ENCODE measurements around the gene SLCO1A2.

Gene SLCO1A2

GRCh38 chr12:21328578-21328977 lies 6.1 kb downstream of the SLCO1A2 start:
- DNase-seq = no peak

DNA sequence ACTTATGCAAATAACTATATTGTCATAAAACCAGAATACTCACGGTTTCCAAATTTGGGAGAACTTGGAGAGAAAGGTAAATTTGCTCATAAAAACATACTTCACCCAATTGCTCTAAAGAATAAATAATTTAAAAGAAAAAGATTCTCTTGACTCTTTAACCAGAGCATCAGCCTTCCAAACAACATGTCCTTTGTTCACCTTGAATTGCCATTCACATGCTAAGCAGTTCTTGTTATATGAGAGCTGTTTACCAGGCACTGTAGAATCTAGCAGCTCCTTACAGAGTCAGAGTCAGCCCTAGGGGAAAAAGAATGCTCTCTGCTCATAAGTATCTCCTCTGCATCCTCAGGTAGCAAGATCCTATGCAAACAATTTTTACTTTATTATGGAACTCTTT lies 10.2 kb downstream of the SLCO1A2 start:
- no peak for DNase-seq

GRCh38 chr12:21323736-21324135 lies 11.0 kb downstream of the SLCO1A2 start:
- no peak for DNase-seq

- no peak for DNase-seq
Observed at GRCh38 chr12:21308785-21309184, 25.9 kb downstream of the SLCO1A2 start.

- DNase-seq = no peak
Observed at GRCh38 chr12:21305661-21306060, 29.1 kb downstream of the SLCO1A2 start.

DNA sequence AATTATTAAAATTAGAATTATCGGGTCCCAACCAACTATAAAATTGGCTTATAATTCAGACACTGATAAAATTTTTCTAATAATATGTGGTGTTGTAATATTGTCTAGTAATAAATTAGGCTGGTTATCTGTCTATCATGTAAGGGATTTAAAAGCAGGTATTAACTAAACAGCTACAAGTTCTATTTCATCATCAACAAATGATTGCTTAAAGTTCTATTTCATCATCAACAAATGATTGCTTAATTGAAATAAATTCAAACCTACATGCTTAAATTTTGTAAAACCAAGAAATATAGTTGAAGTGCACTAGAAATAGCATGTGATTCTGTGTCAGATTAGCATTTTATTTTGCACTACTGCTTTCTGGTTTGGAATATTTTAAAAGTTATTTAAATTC lies 34.1 kb downstream of the SLCO1A2 start:
- DNase-seq = no peak

GRCh38 chr12:21296751-21297406 lies 37.8 kb downstream of the SLCO1A2 start:
- DNase-seq = no peak

GRCh38 chr12:21296348-21296747 lies 38.4 kb downstream of the SLCO1A2 start:
- no peak for DNase-seq

DNA sequence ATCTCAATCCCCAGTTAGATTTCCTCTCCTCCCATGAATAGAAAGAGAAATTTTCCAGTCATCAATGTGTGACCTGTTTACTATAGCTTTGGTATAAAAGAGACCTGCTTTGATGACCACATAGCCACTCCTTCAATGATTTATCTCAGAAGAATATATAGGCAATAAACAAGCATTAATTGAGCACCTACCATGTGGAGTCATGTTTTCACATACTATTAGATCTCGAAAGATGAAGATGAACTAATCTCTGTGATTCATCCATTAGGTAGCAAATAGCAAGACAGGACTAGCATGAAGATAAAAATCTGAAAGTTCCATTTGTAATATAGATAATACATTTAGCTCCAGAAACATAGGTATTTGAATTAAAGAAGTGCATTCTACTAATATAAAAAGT lies 40.5 kb downstream of the SLCO1A2 start:
- no peak for DNase-seq

GRCh38 chr12:21292111-21292510 lies 42.6 kb downstream of the SLCO1A2 start:
- DNase-seq = no peak

DNA sequence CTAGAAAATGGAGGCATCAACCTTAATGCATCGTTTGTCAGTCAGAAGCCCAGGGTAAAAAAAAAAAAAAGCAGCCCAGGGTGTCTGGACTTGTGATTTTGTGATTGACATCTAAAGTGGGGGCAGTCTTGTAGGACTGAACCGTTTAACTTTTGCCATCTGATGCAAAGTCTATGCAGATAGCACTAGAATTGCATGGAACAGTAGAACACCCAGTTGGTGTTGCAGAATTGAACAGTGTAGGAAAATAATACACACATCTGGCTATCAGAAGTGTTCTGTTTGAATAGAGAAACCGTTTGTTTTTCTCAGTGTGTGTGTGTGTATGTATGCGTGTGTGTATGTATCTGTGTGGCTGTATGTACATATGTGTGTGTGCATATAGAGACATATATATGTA lies 45.0 kb downstream of the SLCO1A2 start:
- DNase-seq = no peak

- DNase-seq = no peak
Observed at GRCh38 chr12:21276826-21277225, 57.9 kb downstream of the SLCO1A2 start.

DNA sequence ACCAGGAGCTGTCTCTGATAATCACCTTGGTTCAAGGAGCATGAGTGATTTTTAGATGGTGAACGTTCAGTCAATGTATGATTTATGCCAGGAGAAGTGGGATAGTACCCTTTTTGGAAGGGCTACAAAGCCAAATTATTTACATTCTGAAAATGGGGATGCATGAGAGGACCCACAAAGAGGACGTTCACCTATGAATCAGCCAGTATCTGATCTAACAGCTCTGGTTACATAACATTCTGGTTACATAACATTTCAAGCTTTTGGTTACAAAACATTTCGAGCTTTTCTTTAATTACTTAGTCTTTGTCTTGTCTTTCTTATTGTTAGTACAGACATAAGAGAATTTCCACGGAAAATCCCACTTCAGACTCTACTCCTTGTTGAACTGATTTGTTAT lies 68.8 kb downstream of the SLCO1A2 start:
- DNase-seq = no peak

GRCh38 chr12:21264232-21264631 lies 70.5 kb downstream of the SLCO1A2 start:
- DNase-seq = no peak

- no peak for DNase-seq
Observed at GRCh38 chr12:21257172-21257571, 77.5 kb downstream of the SLCO1A2 start.

DNA sequence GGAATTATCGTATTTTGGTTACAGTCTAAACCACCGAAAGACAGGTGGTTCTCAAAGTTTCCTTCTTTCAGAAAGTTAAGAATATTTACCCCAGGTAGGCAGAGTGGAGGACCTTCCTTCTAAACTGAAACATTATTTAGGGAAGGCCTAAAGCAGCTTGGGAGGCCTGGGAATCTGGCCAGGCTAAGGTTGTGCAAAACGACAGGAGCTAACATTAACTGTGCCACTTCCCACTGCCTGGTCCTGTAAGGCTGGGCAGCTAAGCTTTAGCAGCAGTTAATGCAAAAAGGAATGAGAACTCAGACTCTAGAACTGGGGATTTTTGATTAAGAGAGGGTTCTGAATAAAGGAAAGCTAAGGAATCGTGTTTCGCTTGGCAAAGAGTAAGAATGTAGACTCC lies 82.6 kb downstream of the SLCO1A2 start:
- no peak for DNase-seq

DNA sequence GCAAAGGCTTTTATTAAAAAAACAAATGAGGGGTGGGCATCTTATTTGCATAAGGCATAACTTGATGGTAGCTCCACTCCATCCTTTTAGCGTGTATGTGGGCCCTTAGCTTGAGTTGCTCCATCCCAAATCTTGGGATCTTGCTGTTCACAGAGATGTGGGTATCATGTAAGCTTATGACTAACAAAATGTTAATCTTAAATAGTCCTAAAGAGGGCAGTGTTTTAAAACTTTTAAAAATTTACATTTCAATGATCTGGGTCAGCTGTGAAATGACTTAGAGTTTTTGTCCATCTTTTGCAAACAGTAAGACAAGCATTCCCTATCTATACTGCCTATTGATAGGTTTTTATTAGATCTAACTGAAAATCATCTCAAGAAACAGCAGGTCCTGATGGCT lies 86.0 kb downstream of the SLCO1A2 start:
- DNase-seq = no peak

GRCh38 chr12:21239866-21240265 lies 94.9 kb downstream of the SLCO1A2 start:
- no peak for DNase-seq

GRCh38 chr12:21234395-21234794 lies 100.3 kb downstream of the SLCO1A2 start:
- DNase-seq = no peak

- DNase-seq = no peak
Observed at GRCh38 chr12:21223930-21224329, 110.8 kb downstream of the SLCO1A2 start.

DNA sequence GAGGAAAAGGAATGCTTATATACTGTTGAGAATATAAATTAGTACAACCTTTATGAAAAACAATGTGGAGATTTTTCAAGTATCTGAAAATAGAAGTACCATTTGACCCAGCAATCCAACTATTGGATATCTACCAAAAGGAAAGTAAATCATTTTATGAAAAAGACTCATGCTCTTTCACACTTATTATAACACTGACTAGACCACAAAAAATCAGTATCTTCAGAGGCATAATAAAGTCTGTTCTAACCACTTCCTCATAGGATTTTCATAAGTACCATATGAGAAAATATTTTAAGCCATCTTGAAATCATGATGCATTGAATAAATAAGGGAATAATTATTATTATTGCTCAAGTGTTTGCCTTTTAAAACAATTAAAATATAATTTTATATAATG lies 112.9 kb downstream of the SLCO1A2 start:
- no peak for DNase-seq

GRCh38 chr12:21221072-21221471 lies 113.6 kb downstream of the SLCO1A2 start:
- DNase-seq = no peak

GRCh38 chr12:21220266-21220665 lies 114.5 kb downstream of the SLCO1A2 start:
- DNase-seq = no peak

GRCh38 chr12:21219206-21219605 lies 115.5 kb downstream of the SLCO1A2 start:
- DNase-seq = no peak
